Stimulated activated CD4-positive, alpha-beta T cell treated with anti-CD3 and anti-CD28 coated beads, Interleukin-2, amount 100 ng/mL, for 48 hours (primary cell): ENCODE measurements around the gene RIPPLY1.
A peak's percentile ranks its signal among the peaks of the same experiment; 100 is the strongest.
"Not testable (repeated sequence)": the region's sequence is repeated elsewhere in the genome, so short reads cannot be mapped to it uniquely, and the experiment has no call there.

ENCODE experiments used
- DNase-seq, 2 donors: peaks; one replicate each; pipeline ENCODE4 v3.0.0-alpha.2; 2020

Gene RIPPLY1

GRCh38 chrX:106905064-106905708 is 2.0 kb upstream of the RIPPLY1 start:
- no peak for DNase-seq

GRCh38 chrX:106903856-106904528 is 851 bp upstream of the RIPPLY1 start:
- DNase-seq: no peak

GRCh38 chrX:106902684-106903083 is 457 bp downstream of the RIPPLY1 start:
- no peak for DNase-seq

DNA sequence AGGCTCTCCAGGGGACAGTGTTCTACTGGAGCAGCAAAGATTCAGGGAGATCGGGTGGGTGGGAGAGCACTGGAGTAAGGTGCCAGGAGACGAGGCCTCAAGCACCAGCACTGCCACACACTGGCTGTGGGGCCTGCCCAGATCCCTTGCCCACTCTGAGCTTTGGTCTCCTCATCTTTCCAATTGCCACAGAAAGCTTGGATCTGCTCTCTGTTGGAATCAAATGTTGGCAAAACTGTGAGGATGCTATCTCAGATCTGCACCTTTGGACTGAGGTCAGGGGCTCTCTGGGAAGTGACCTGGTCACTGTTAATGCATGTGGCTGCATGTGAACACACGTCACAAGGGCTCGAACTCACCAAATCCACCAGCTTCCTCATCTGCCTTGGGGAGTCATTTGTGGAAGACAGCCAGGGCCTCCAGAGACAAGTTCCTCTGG is 1.3 kb downstream of the RIPPLY1 start:
- DNase-seq: no peak

DNA sequence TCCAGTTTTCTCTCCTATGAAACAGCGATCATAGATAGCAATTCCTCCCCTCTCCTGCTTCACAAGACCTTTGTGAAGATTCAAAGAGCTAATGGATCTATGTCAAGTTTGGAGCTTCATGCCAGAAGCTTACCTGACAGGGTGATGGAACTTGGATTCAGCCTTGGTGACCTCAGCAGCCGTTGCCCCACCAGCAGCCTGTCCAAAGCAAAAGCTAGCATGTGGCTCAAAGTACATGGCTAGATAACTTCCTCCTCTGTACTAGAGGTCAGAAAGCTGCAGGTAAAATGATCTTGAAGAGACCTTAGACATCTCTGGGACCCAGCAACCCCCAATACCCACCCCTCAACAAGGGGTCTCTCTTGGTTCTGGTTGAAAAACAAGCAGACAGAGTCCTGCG is 1.8 kb downstream of the RIPPLY1 start:
- DNase-seq: no peak

DNA sequence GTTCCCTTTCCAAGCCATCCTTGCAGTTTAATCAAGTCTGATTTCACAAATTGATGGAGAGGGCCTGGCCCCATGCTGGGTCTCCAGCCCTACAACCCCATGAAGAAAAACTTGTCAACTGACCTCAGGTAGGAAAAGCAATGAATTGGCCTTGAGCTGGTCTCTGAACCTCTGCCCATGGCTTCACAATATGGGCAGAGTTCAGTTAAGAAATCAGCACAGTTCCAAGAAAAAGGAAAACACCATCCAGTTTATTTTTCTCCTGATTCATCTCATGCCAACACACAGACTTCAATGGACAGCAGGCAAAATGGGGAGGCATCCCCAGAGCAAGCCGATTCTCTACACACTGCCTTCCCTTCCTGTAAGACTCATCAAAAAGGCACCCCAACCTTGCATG is 3.3 kb downstream of the RIPPLY1 start:
- DNase-seq: no peak

GRCh38 chrX:106899276-106899675 is 3.9 kb downstream of the RIPPLY1 start:
- DNase-seq: no peak

DNA sequence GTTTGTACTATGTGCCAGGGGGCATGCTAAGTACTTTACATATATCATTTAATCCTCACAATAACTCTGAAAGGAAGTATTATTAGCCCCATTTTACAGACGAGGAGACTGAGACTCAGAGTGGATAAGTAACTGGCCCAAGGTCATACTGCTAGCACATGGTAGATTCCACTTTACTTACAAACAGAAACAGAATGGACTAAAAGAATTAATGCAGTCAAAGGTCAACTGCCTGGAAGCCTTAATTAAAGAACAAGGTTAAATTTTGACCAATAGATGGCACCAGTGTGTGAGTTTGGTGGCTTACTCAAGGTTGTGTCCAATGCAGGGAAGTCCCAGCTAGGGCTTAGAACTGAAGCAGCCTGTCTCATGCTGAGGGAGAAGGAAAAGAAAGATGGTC is 4.7 kb downstream of the RIPPLY1 start:
- no peak for DNase-seq

- DNase-seq: no peak
Measured at GRCh38 chrX:106897259-106897658, 5.9 kb downstream of the RIPPLY1 start.

DNA sequence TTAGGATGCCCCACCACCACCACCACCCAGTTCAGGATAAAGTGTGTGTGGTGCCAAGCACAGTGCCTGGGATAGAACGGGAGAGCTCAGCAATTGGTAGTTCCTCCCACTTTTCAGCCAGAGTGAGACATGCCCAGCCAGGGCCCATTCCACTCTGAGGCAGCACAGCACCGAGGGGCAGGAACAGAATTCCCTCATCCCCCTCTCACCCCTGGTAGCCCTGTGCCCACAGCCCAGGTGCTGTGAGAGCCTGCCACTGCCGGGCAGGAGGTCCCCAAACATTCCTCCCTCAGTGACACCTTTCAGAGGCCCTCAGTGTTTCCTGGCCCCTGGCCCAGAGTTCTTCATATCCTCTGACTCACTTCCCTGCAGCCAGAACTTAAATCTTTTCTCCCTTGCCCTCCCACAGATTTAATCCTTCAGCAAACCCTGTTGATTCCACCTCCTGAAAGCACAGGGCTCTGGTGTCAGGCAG is 8.1 kb downstream of the RIPPLY1 start:
- DNase-seq: no peak

DNA sequence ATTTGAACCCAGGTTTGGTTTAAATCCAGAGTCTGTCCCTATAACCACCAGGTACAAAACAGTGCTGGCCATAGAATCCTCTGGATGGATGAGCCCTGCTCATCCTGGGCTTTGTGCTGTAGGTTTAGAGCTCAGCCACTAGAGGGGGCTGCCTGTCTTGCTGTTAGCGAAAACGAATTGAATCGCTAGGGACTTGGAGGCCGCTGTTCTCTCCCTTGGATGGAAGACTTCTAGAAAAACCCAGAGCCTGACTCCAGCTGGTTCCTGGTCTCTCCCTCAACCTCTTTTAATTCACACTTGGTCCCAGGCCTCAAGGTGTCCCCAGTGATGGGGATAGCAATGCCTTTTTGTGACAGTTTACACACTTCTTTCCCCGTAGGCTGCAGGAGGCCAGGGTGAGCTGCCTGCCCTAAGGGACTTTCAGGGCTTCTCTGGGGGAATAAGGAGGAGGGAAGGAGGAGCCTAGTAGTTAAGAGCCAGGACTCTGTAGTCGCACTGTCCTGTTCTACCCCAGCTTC is 8.7 kb downstream of the RIPPLY1 start:
- DNase-seq: peak; percentile 40 to 54

- no peak for DNase-seq
Measured at GRCh38 chrX:106891762-106892460, 11.2 kb downstream of the RIPPLY1 start.

GRCh38 chrX:106889468-106889867 is 13.7 kb downstream of the RIPPLY1 start:
- DNase-seq: no peak

- no peak for DNase-seq
Measured at GRCh38 chrX:106875151-106875550, 28.0 kb downstream of the RIPPLY1 start.

GRCh38 chrX:106874075-106874474 is 29.1 kb downstream of the RIPPLY1 start:
- no peak for DNase-seq

GRCh38 chrX:106872796-106873195 is 30.3 kb downstream of the RIPPLY1 start:
- not testable (repeated sequence) for DNase-seq

DNA sequence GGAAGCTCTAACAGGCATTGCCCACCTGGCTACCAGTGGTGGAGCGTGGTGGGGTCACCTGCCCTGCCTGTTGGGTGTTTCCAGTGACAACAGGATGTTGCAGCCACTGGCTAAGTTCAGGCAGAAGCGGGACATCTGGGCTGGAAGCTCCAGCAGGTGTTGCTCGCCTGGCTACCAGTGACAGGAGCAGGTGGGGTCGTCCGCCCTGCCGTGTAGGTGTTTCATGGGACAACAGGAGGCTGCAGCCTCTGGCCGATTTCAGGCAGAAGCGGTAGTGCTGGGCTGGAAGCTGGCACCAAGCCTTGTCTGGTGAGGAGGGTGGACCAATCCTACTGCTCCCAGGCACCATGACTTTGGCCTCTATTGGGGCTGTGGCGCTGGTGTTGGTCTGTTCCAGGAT is 39.4 kb downstream of the RIPPLY1 start:
- no peak for DNase-seq

DNA sequence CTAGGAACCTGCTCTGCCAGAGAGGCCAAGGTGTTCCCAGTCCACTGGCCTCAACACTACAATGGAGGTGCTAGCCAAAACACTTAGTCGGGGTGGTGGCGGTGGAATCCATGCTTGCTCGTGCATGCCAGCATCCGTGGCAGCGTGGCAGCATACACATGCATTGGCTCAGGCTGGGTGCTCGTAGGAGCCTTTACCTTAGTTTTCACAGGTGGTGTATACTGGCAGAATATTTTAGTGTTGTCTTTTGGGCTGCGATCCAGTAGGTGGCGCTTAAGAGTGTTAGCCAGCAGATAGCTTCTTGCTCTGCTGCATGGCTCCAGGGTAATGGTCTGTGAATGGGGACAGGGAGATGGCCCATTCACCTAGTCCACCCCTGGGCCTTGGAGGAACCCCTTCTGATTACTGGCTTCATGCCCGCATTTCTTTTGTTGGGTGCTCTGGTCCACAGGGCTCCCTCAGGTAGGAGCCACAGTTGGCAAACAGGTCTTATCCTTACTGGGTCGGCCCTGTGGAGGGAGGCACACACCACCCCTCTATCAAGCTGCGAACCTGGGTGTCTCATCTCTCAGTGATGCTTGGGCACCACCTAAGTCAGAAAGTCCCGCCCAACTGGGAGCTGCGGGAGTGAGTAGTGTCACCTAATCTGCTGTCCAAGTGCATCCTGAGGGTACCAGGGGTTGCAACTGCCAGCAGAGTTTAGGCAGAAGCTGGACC is 40.0 kb downstream of the RIPPLY1 start:
- peak in 1 of 2 donors; percentile 26 for DNase-seq
